HCT116 (cell line): Measurements from ENCODE around the gene NPW. TPM values are rescaled to one million over a fixed set of nuclear protein-coding genes. Genes with fewer than 3 reads are reported as not detected.

Experiments
- ATAC-seq: fragments of 200-7000 bp; cut with Tn5 transposase; 2 replicates; pipeline ENCODE4 v1.9.1; 2020; ENCODE audit warnings: mild to moderate bottlenecking, moderate library complexity
- Bru-seq: library from RNA; stranded (reverse); fragments of 400-500 nt; gene quantifications from one replicate; lab custom pipeline; 2021; lab: Mats Ljungman, UMichigan
- BruChase-seq, 2 experiments: library from RNA; stranded (reverse); fragments of 400-500 nt; gene quantifications; one replicate each; lab custom pipeline; 2021; lab: Mats Ljungman, UMichigan
- BruUV-seq: library from RNA; stranded (reverse); fragments of 400-500 nt; replicated peaks from 2 replicates; lab custom pipeline; 2021; lab: Mats Ljungman, UMichigan
- CTCF ChIA-PET: fragments of 300-600 bp; sonication (Branson Sonifier 250); formaldehyde crosslinking; loops from one replicate; lab custom pipeline; 2021; ENCODE audit warnings: antibody characterized with exemption; lab: Charles Lee
- POLR2A ChIA-PET: fragments of 300-600, 350-600 bp; sonication (Branson Sonifier 250); formaldehyde crosslinking; loops from one replicate; lab custom pipeline; 2021; ENCODE audit warnings: antibody characterized with exemption; lab: Charles Lee
- RAD21 ChIA-PET, 2 experiments: fragments of 300-600 bp; sonication (Branson Sonifier 250); formaldehyde crosslinking; loops; one replicate each; lab custom pipeline; 2023; ENCODE audit warnings: low total read pairs in 2 of 2; ENCODE audit not compliant: uncharacterized antibody in 2 of 2, unreplicated experiment in 2 of 2, low non-redundant PET in 1 of 2; lab: Charles Lee
- DNase-seq: peaks from one replicate; pipeline ENCODE4 v3.0.0-alpha.2; 2010; ENCODE audit warnings: low read depth, low spot score
- H2AFZ ChIP-seq: fragments of 200-600 bp; shearing (Covaris generic), sonication (generic); 2 replicates; pipeline ENCODE4 v1.6.1; 2017; ENCODE audit warnings: low read depth, mixed run types, mixed read lengths, antibody characterized with exemption, low read length; ENCODE audit not compliant: poor library complexity, severe bottlenecking
- H3K27ac ChIP-seq: 2 replicates; pipeline ENCODE4 v1.5.1; 2012; ENCODE audit warnings: low read depth, low read length
- H3K27me3 ChIP-seq: fragments of 200-600 bp; sonication (generic); 2 replicates; pipeline ENCODE4 v1.6.1; 2016; ENCODE audit warnings: mixed run types, low read length, mixed read lengths; ENCODE audit not compliant: insufficient read depth
- H3K36me3 ChIP-seq, 2 experiments: fragments of 200-500 bp in 1 of 2; fragments of 200-600 bp in 1 of 2; sonication (Bioruptor generic) in 1 of 2; sonication (generic) in 1 of 2; 2 replicates each; pipeline versions ENCODE4 v1.5.1 to v1.6.1; 2014 to 2016; ENCODE audit warnings: low read length in 2 of 2, inconsistent platforms in 1 of 2, mixed read lengths in 1 of 2, mixed run types in 1 of 2; ENCODE audit not compliant: insufficient read depth in 2 of 2, control insufficient read depth in 1 of 2
- H3K4me1 ChIP-seq, 2 experiments: fragments of 200-600 bp in 1 of 2; sonication (generic) in 1 of 2; 2 replicates each; pipeline versions ENCODE4 v1.5.1 to v1.6.1; 2012 to 2017; ENCODE audit warnings: low read length in 2 of 2, inconsistent platforms in 1 of 2, mild to moderate bottlenecking in 1 of 2, mixed read lengths in 1 of 2, mixed run types in 1 of 2, moderate library complexity in 1 of 2; ENCODE audit not compliant: insufficient read depth in 2 of 2, control insufficient read depth in 1 of 2
- H3K4me2 ChIP-seq: fragments of 200-600 bp; sonication (generic); 2 replicates; pipeline ENCODE4 v1.6.1; 2017; ENCODE audit warnings: mixed run types, low read length, mixed read lengths
- H3K4me3 ChIP-seq, 2 experiments: fragments of 200-600 bp in 1 of 2; sonication (generic) in 1 of 2; replicated peaks in 1 of 2; 2 replicates each; pipeline ENCODE4 v1.5.1; 2011 to 2016; ENCODE audit warnings: low read length in 2 of 2, control low read depth in 1 of 2, low read depth in 1 of 2, mild to moderate bottlenecking in 1 of 2, mixed read lengths in 1 of 2, mixed run types in 1 of 2
- H3K79me2 ChIP-seq: fragments of 200-600 bp; sonication (generic); 2 replicates; pipeline ENCODE4 v1.6.1; 2017; ENCODE audit warnings: mild to moderate bottlenecking, mixed run types, low read length, moderate library complexity, mixed read lengths; ENCODE audit not compliant: insufficient read depth
- H3K9ac ChIP-seq: fragments of 200-600 bp; sonication (generic); 2 replicates; pipeline ENCODE4 v1.6.1; 2016; ENCODE audit warnings: low read length, mixed read lengths
- H3K9me2 ChIP-seq: fragments of 200-600 bp; sonication (generic), shearing (Covaris generic); 2 replicates; pipeline ENCODE4 v1.6.1; 2017; ENCODE audit warnings: mixed run types, mild to moderate bottlenecking, moderate library complexity; ENCODE audit not compliant: insufficient read depth
- H3K9me3 ChIP-seq, 2 experiments: fragments of 200-500 bp in 1 of 2; fragments of 200-600 bp in 1 of 2; sonication (Bioruptor generic) in 1 of 2; sonication (generic) in 1 of 2; 2 replicates each; pipeline ENCODE4 v1.6.1; 2014 to 2017; ENCODE audit warnings: low read length in 2 of 2, mixed read lengths in 2 of 2, inconsistent platforms in 1 of 2, low read depth in 1 of 2, mild to moderate bottlenecking in 1 of 2, mixed run types in 1 of 2, moderate library complexity in 1 of 2; ENCODE audit not compliant: control insufficient read depth in 1 of 2, insufficient read depth in 1 of 2
- H4K20me1 ChIP-seq: fragments of 200-600 bp; sonication (generic), shearing (Covaris generic); 2 replicates; pipeline ENCODE4 v1.6.1; 2017; ENCODE audit warnings: mixed run types, mild to moderate bottlenecking, moderate library complexity; ENCODE audit not compliant: insufficient read depth
- ATF3 ChIP-seq: IDR thresholded peaks from 2 replicates; pipeline ENCODE4 v1.6.1; 2012
- MAX ChIP-seq: IDR thresholded peaks from 2 replicates; pipeline ENCODE4 v1.6.1; 2012
- POLR2A ChIP-seq: IDR thresholded peaks from 2 replicates; pipeline ENCODE4 v1.7.0; 2011; ENCODE audit warnings: borderline replicate concordance; ENCODE audit not compliant: insufficient read depth, insufficient read length; ENCODE audit errors: extremely low read depth
- POLR2AphosphoS5 ChIP-seq: IDR thresholded peaks from 2 replicates; pipeline ENCODE4 v1.6.1; 2011; ENCODE audit warnings: mild to moderate bottlenecking, low read depth, low read length, moderate library complexity
- REST ChIP-seq: IDR thresholded peaks from 2 replicates; pipeline ENCODE4 v1.6.1; 2012; ENCODE audit warnings: low read depth
- TCF7L2 ChIP-seq: IDR thresholded peaks from 2 replicates; pipeline ENCODE4 v1.7.0; 2011; ENCODE audit warnings: borderline replicate concordance, inconsistent platforms; ENCODE audit not compliant: insufficient read depth, insufficient read length; ENCODE audit errors: extremely low read depth
- ZFX ChIP-seq: fragments of 450-650 bp; IDR thresholded peaks from 2 replicates; pipeline ENCODE4 v1.6.1; 2017
- intact Hi-C: fragments of 100-400 bp; cut with micrococcal nuclease; formaldehyde crosslinking; loops from 2 replicates; pipeline ENCODE4 v1.10.0; 2022
- long read RNA-seq: library from polyadenylated mRNA; unstranded; transcript quantifications from one replicate; pipeline ENCODE4 v2.0.0, GENCODE V29; 2021; ENCODE audit not compliant: unreplicated experiment
- polyA plus RNA-seq: library from polyadenylated mRNA; unstranded; fragments of >200 nt; gene quantifications from 2 replicates; pipeline ENCODE4 v1.2.1, GENCODE V29; 2012; ENCODE audit warnings: missing spikeins
- total RNA-seq: library from RNA; stranded (reverse); gene quantifications from one replicate; pipeline ENCODE4 v1.2.1, GENCODE V29; 2021; ENCODE audit not compliant: unreplicated experiment

The NPW gene
- total RNA-seq (226 TPM), Bru-seq, nascent RNA (percentile 51 among the genes with signal in this experiment), BruChase-seq, experiment 1, labeled RNA remaining after a 6-hour chase (percentile 61 among the genes with signal in this experiment), BruChase-seq, experiment 2, labeled RNA remaining after a 2-hour chase (percentile 61 among the genes with signal in this experiment)
- polyA plus RNA-seq: 110 and 125 TPM in 2 replicates
- long read RNA-seq, transcript NPW-202 (2 exons, 991 nt): major isoform, 202 of 218 reads
- long read RNA-seq, partial matches to known transcripts: 0 of 218 reads
- long read RNA-seq, other reads (novel, unspliced or antisense): 16 of 218 reads

GRCh38 chr16:2019518-2019920 is at the start of gene NPW:
Gene NPW, plus strand, starts transcription at chr16:2019785.
- Histone ChIP-seq H3K4me2 (peak within 1 kb of the TSS; percentile 94), H3K79me2 (peaks cover 16% of the 10 kb centered on the region; the same call in 1 of the 2 replicates), H4K20me1 (no peaks in the 10 kb centered on the region), H3K27ac (peak within 1 kb of the TSS; percentile 93), H3K27me3 (no peaks in the 10 kb centered on the region), H3K9ac (peak within 1 kb of the TSS; percentile 87), H2AFZ (no peak within 1 kb of the TSS), H3K36me3 (no peaks in the 10 kb centered on the region), H3K4me3 (peak within 1 kb of the TSS; percentile 63 to 75), H3K9me2 (no peaks in the 10 kb centered on the region), H3K9me3 (no peaks in the 10 kb centered on the region), H3K4me1 (peaks cover 43 to 67% of the 10 kb centered on the region in 2 experiments)
- TF ChIP-seq ATF3 (no peak), POLR2A (peak; percentile 79), REST (no peak), ZFX (no peak), MAX (no peak), POLR2AphosphoS5 (peak; percentile 82), TCF7L2 (no peak)
- CTCF ChIA-PET: interaction anchor here (0.6 to 1.5 kb wide), 2 partner anchors 15 to 121 kb away, joined by 3 to 6 read pairs; no protein-coding TSS in a partner anchor
- intact Hi-C loops: no loop called here
- no peak for DNase-seq
- RAD21 ChIA-PET: interaction anchor here in 1 of 2 experiments (0.6 kb wide), 1 partner anchor 119 kb away, joined by 5 read pairs; no protein-coding TSS in a partner anchor
- BruUV-seq: no TSS peak
- POLR2A ChIA-PET: interaction anchor here (0.8 to 2.2 kb wide), 5 partner anchors 11 to 136 kb away, joined by 3 to 4 read pairs (median 3); partner anchors contain the start of genes RPS2 and TRAF7
- ATAC-seq: peak; percentile 52
